HEK293 (cell line): Measurements from ENCODE around the gene SHROOM3.

Experiments
- CTCF ChIA-PET: fragments of 350-600 bp; formaldehyde crosslinking; extraction: SDS; loops from one replicate; lab custom pipeline; 2021; ENCODE audit warnings: antibody characterized with exemption; lab: Yijun Ruan, JAX
- POLR2A ChIA-PET: fragments of 300-600 bp; formaldehyde crosslinking; extraction: SDS; loops from one replicate; lab custom pipeline; 2020; ENCODE audit warnings: antibody characterized with exemption, inconsistent platforms; lab: Yijun Ruan, JAX
- H3K27ac ChIP-seq: fragments of 200-500 bp; sonication (Bioruptor generic); 2 replicates; pipeline ENCODE4 v1.5.1; 2014; ENCODE audit warnings: low read depth, low read length, control low read depth, inconsistent platforms; ENCODE audit errors: extremely low read depth
- H3K36me3 ChIP-seq, 2 experiments: fragments of 200-500 bp in 1 of 2; sonication (Bioruptor generic) in 1 of 2; 1 replicate in 1 of 2; 2 replicates in 1 of 2; pipeline ENCODE4 v1.5.1; 2014 to 2017; ENCODE audit warnings: inconsistent platforms in 2 of 2, low read length in 2 of 2; ENCODE audit not compliant: control insufficient read depth in 2 of 2, insufficient read depth in 1 of 2
- H3K4me1 ChIP-seq: fragments of 200-500 bp; sonication (Bioruptor generic); 2 replicates; pipeline ENCODE4 v1.5.1; 2014; ENCODE audit warnings: mild to moderate bottlenecking, low read length, inconsistent platforms; ENCODE audit not compliant: control insufficient read depth, insufficient read depth
- H3K4me3 ChIP-seq: 2 replicates; pipeline ENCODE4 v1.5.1; 2011; ENCODE audit warnings: low read depth, mild to moderate bottlenecking, control low read depth, low read length, moderate library complexity
- H3K9me3 ChIP-seq: fragments of 200-500 bp; sonication (Bioruptor generic); 2 replicates; pipeline ENCODE4 v1.5.1; 2014; ENCODE audit warnings: low read depth, low read length, inconsistent platforms; ENCODE audit not compliant: control insufficient read depth, insufficient read depth
- GLIS1 ChIP-seq: fragments of 450-650 bp; formaldehyde crosslinking; IDR thresholded peaks from 2 replicates; pipeline ENCODE4 v1.5.1; 2016; ENCODE audit warnings: missing biosample characterization, missing genetic modification characterization
- KLF8 ChIP-seq: fragments of 450-650 bp; formaldehyde crosslinking; IDR thresholded peaks from 2 replicates; pipeline ENCODE4 v1.5.1; 2016; ENCODE audit warnings: missing biosample characterization, missing genetic modification characterization
- KLF9 ChIP-seq: fragments of 450-650 bp; formaldehyde crosslinking; IDR thresholded peaks from 2 replicates; pipeline ENCODE4 v1.5.1; 2016; ENCODE audit warnings: missing biosample characterization, missing genetic modification characterization, low read depth
- PRDM6 ChIP-seq: fragments of 450-650 bp; formaldehyde crosslinking; IDR thresholded peaks from 2 replicates; pipeline ENCODE4 v1.5.1; 2017; ENCODE audit warnings: missing biosample characterization, missing genetic modification characterization
- SCRT2 ChIP-seq: fragments of 450-650 bp; formaldehyde crosslinking; IDR thresholded peaks from 2 replicates; pipeline ENCODE4 v1.5.1; 2016; ENCODE audit warnings: missing biosample characterization, missing genetic modification characterization
- ZBTB17 ChIP-seq: fragments of 450-650 bp; formaldehyde crosslinking; IDR thresholded peaks from 2 replicates; pipeline ENCODE4 v1.5.1; 2016; ENCODE audit warnings: missing biosample characterization, missing genetic modification characterization
- ZEB2 ChIP-seq: fragments of 450-650 bp; formaldehyde crosslinking; IDR thresholded peaks from 2 replicates; pipeline ENCODE4 v1.5.1; 2016; ENCODE audit warnings: missing biosample characterization, missing genetic modification characterization
- ZNF140 ChIP-seq: fragments of 450-650 bp; formaldehyde crosslinking; IDR thresholded peaks from 2 replicates; pipeline ENCODE4 v1.5.1; 2016; ENCODE audit warnings: missing biosample characterization, missing genetic modification characterization
- ZNF157 ChIP-seq: fragments of 450-650 bp; formaldehyde crosslinking; IDR thresholded peaks from 2 replicates; pipeline ENCODE4 v1.5.1; 2016; ENCODE audit warnings: missing biosample characterization, missing genetic modification characterization
- ZNF274 ChIP-seq, 2 experiments: fragments of 200-500 bp in 1 of 2; fragments of 450-650 bp in 1 of 2; sonication (Bioruptor generic) in 1 of 2; formaldehyde crosslinking in 1 of 2; IDR thresholded peaks; 2 replicates each; pipeline versions ENCODE4 v1.5.1 to v1.6.1; 2014 to 2016; ENCODE audit warnings: borderline replicate concordance in 1 of 2, inconsistent platforms in 1 of 2, low read length in 1 of 2, missing biosample characterization in 1 of 2, missing genetic modification characterization in 1 of 2
- ZNF341 ChIP-seq: fragments of 450-650 bp; formaldehyde crosslinking; IDR thresholded peaks from 2 replicates; pipeline ENCODE4; 2016; ENCODE audit warnings: low read depth, missing biosample characterization, missing genetic modification characterization
- ZNF391 ChIP-seq: fragments of 450-650 bp; formaldehyde crosslinking; IDR thresholded peaks from 2 replicates; pipeline ENCODE4 v1.5.1; 2016; ENCODE audit warnings: low read depth, missing biosample characterization, missing genetic modification characterization, borderline replicate concordance
- ZNF513 ChIP-seq: fragments of 450-650 bp; IDR thresholded peaks from 2 replicates; pipeline ENCODE4 v1.5.1; 2018; ENCODE audit warnings: missing biosample characterization, missing genetic modification characterization
- ZNF621 ChIP-seq: fragments of 450-650 bp; formaldehyde crosslinking; IDR thresholded peaks from 2 replicates; pipeline ENCODE4 v1.5.1; 2017; ENCODE audit warnings: missing biosample characterization, missing genetic modification characterization
- ZNF623 ChIP-seq: fragments of 450-650 bp; formaldehyde crosslinking; IDR thresholded peaks from 2 replicates; pipeline ENCODE4 v1.5.1; 2016; ENCODE audit warnings: missing biosample characterization, missing genetic modification characterization
- ZNF645 ChIP-seq: fragments of 450-650 bp; formaldehyde crosslinking; IDR thresholded peaks from 2 replicates; pipeline ENCODE4; 2016; ENCODE audit warnings: missing biosample characterization, missing genetic modification characterization
- ZNF658 ChIP-seq: fragments of 450-650 bp; formaldehyde crosslinking; IDR thresholded peaks from 2 replicates; pipeline ENCODE4; 2016; ENCODE audit warnings: missing biosample characterization, missing genetic modification characterization
- ZNF792 ChIP-seq: fragments of 450-650 bp; formaldehyde crosslinking; IDR thresholded peaks from 2 replicates; pipeline ENCODE4 v1.5.1; 2016; ENCODE audit warnings: missing biosample characterization, missing genetic modification characterization
- ZSCAN5A ChIP-seq: fragments of 450-650 bp; formaldehyde crosslinking; IDR thresholded peaks from 2 replicates; pipeline ENCODE4 v1.5.1; 2016; ENCODE audit warnings: missing biosample characterization, missing genetic modification characterization

The SHROOM3 gene

GRCh38 chr4:76589872-76590797, 155.1 kb downstream of the SHROOM3 start:
- no peaks in the 10 kb centered on the region for H3K36me3 ChIP-seq
- POLR2A ChIA-PET = interaction anchor here (0.5 to 0.9 kb wide), 6 partner anchors 19 to 74 kb away, joined by 3 to 6 read pairs (median 4); no protein-coding TSS in a partner anchor
- TF ChIP-seq ZNF645 (tag by site-specific recombination) (no peak), ZNF513 (tag by site-specific recombination) (no peak), ZNF140 (tag by site-specific recombination) (no peak), GLIS1 (0 out of 2 replicates have a peak, but pooled peaks have one; percentile 10)
- CTCF ChIA-PET = interaction anchor here (0.6 kb wide), 2 partner anchors 36 to 80 kb away, joined by 4 read pairs; no protein-coding TSS in a partner anchor
- no peaks in the 10 kb centered on the region for H3K9me3 ChIP-seq
- H3K4me3 ChIP-seq = no peak overlapping the region
- H3K4me1 ChIP-seq = no peaks in the 10 kb centered on the region
- no peak overlapping the region for H3K27ac ChIP-seq

GRCh38 chr4:76590798-76591281, 155.8 kb downstream of the SHROOM3 start:
- Histone ChIP-seq H3K9me3 (no peaks in the 10 kb centered on the region), H3K4me3 (no peak overlapping the region), H3K27ac (no peak overlapping the region)
- POLR2A ChIA-PET = interaction anchor here (0.5 to 0.9 kb wide), 2 partner anchors 40 to 72 kb away, joined by 3 to 4 read pairs; no protein-coding TSS in a partner anchor
- TF ChIP-seq ZEB2 (tag by site-specific recombination) (no peak), ZNF157 (no peak), KLF8 (no peak)
- TF ChIP-seq, all 188 proteins: peak for 0
- CTCF ChIA-PET = no interaction called here
- Histone ChIP-seq H3K36me3 (no peaks in the 10 kb centered on the region), H3K4me1 (no peaks in the 10 kb centered on the region)

GRCh38 chr4:76591992-76592391, 157.0 kb downstream of the SHROOM3 start:
- no peaks in the 10 kb centered on the region for H3K4me1 ChIP-seq
- ChIA-PET CTCF (interaction anchor here (0.7 to 0.8 kb wide), 2 partner anchors 75 to 137 kb away, joined by 3 to 4 read pairs; no protein-coding TSS in a partner anchor), POLR2A (no interaction called here)
- no peak overlapping the region for H3K4me3 ChIP-seq
- H3K9me3 ChIP-seq = no peaks in the 10 kb centered on the region
- H3K36me3 ChIP-seq = no peaks in the 10 kb centered on the region
- TF ChIP-seq ZSCAN5A = no peak
- TF ChIP-seq ZNF623 (tag by site-specific recombination) = peak; percentile 90
- no peak overlapping the region for H3K27ac ChIP-seq

- TF ChIP-seq SCRT2 (tag by site-specific recombination) (no peak), ZNF658 (tag by site-specific recombination) (no peak), KLF9 (tag by site-specific recombination) (no peak), ZNF621 (tag by site-specific recombination) (no peak), ZNF391 (tag by site-specific recombination) (no peak), ZNF792 (tag by site-specific recombination) (no peak), ZNF274 (IDR thresholded peaks at IDR 0.05; ENCODE audit: low read length) (no peak), ZNF274 (tag by site-specific recombination; IDR thresholded peaks at IDR 0.05; ENCODE audit: borderline replicate concordance) (no peak), ZBTB17 (tag by site-specific recombination) (no peak), PRDM6 (tag by site-specific recombination) (no peak), ZNF341 (tag by site-specific recombination) (no peak)
- no peaks in the 10 kb centered on the region for H3K4me1 ChIP-seq
- H3K9me3 ChIP-seq = no peaks in the 10 kb centered on the region
- no peaks in the 10 kb centered on the region for H3K36me3 ChIP-seq
- POLR2A ChIA-PET = no interaction called here
- H3K4me3 ChIP-seq = no peak overlapping the region
- CTCF ChIA-PET = interaction anchor here (0.8 kb wide), 1 partner anchor 76 kb away, joined by 4 read pairs; no protein-coding TSS in a partner anchor
- no peak overlapping the region for H3K27ac ChIP-seq
These were observed 157.4 kb downstream of the SHROOM3 start for GRCh38 chr4:76592460-76592859.
